CD4-positive, alpha-beta T cell treated with Interleukin-4 for 4 hours (primary cell): ENCODE measurements around the gene PLA2G4F.

Experiments
- DNase-seq: peaks from one replicate; pipeline ENCODE4 v3.0.0-alpha.2; 2020

The PLA2G4F gene

DNA sequence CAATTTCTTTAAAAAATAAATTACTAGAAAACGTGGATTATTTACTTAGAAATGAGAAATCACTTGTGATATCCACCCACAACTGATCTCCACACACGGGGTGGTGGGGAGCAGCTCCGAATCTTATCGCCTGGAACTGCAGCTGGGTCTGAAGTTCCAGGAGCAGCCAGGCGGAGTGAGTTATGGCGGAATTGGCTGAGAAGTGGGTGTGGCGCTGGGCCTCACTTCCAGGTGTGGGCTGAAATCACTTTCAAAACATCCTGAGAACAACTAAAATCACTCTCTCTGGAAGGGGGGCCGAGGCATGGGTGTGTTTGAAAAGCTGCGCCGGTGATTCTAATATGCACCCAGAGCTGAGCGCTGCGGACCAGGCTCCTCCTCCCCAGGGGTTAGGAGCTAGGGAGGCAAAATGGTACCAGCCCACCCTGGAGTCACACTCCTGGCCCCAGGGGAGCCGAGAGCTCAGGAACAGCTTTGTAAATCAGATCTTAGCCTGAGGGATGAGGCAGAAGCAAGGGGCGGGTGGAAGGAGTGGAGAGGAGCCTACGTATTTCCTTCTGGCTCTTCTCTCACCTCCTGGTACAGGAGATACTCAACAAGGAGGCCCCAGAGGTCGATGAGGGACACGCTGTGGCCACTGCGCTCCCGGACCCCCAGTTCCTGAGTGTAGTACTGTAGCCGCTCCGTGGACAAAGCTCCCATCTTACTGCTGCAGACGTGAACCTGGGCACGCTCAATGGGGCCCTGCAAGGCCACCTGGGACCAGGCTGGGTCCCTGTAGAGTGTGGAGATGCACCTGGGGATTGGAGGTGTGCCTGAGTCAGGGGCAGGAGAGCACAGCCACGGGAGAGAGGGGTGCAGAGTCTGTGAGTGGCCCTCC is 9.6 kb downstream of the PLA2G4F start:
- DNase-seq, result no peak

DNA sequence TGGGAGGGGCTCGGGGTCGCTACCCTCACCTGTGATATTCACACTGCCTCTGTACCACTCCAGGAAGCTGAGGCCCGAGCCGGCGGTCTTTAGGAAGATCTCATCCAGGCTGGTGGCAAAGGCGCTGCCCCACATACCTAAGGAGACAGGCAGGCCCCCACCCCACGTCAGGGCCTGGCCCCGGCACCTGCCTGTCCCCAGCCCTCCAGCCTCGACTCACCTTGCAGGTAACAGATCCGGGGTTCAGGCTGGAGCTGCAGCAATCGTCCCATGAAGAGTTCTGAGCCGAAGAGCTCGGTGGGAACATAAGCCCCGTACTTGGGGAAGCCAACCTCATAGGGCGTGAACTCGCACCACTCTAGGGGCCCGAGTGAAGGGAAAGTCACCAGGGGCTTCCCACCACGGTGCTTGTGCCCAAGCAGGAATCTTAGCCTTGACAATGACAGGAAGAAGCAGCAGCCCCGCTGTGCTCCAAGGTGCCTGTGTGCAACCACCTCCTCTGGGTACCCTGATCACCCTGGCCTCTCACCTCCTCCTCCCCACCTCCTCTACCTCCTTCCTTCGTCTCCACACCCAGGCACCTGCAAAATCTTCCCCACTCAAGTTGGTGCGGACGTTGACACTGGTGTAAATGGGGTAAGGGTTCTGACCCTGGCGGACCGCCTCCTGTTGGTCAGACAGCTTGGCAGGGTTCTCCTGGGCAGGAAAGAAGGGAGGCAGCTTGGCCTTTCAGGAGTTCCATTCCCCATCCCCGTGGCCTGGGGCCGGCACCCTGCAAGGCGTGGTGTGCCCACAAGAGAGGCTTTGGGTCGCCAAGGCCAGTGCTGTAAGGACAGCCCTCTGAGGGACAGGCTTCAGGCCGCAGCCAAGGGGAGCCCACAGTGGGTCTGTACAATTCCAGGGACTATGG is 10.6 kb downstream of the PLA2G4F start:
- DNase-seq, result no peak

DNA sequence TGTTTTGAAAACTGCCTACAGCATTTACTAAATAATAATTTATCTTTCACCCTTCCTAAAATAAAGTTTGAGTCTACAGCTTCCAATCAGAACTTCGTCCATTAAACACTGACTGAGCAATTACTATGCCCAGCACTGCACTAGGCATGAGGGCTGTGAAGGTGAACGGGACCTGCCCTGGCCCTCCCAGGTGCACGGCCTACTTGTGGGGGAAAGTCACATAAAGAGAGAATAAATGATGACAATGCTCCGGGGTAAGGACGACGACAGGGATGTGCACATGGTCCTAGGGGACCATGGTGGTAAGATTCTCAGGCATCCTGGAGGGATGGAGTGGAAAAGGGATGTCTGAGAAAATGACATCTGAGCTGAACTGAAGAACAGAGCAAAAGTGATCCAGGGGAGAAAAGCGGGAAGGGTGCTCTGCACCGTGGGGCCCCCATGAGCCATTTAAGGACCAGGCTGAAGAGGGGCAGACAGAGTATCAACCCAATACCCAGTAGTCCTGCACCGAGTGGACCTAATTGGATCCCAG is 11.5 kb downstream of the PLA2G4F start:
- no peak for DNase-seq

DNA sequence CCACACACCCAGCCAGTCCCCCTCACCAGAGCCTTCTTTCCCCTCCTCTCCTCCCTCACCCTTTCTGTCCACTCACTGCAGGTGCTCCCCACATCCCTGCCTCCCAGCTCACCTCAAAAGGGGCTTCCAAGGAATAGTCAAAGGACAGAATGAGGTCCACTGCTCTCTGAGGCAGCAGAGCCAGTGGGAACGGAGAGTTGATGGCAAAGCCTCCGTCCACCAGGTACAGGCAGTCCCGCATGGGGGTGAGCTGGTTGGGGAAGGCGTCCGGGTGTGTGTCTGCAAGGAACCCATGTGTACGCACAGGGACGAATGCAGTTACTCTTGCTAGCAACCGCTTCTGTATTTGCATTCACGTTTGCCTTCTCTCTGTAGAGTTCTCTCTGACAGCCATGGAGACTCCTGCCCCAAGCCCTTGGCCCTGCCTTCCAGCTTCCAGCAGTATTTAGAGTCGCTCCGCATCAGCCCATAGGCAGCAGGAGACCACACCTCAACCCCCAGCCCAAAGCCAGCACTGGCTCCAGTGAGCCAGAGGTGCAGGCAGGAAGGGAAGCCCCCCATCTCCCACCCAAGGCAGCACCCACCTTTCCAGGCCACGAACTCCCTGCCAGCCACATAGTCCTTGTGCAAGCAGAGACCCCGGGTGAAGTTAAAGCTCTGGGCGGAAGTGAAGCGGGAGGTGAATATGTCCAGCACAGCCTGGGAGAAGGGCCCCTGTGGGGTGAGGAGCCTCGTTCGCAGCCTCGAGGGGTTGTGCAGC is 12.4 kb downstream of the PLA2G4F start:
- DNase-seq, result no peak

DNA sequence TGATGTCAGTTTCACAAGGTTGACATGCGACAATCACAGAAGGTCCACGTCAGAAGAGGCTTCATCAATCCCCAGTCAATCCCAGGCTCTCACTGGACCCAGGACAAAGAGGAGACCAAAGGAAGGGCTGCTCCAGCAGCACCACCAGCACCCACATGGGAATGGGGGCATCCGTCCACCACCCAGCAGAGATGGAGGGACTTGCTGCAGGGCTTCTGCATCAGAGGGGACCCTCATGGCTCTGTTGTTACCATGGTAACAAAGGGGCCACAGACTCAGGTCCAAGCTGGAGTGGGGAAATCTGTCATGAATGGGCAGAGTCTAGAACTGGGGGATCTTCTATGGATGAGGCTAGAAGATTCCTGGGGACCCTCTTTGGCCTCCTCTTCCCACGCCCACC is 13.1 kb downstream of the PLA2G4F start:
- no peak for DNase-seq

DNA sequence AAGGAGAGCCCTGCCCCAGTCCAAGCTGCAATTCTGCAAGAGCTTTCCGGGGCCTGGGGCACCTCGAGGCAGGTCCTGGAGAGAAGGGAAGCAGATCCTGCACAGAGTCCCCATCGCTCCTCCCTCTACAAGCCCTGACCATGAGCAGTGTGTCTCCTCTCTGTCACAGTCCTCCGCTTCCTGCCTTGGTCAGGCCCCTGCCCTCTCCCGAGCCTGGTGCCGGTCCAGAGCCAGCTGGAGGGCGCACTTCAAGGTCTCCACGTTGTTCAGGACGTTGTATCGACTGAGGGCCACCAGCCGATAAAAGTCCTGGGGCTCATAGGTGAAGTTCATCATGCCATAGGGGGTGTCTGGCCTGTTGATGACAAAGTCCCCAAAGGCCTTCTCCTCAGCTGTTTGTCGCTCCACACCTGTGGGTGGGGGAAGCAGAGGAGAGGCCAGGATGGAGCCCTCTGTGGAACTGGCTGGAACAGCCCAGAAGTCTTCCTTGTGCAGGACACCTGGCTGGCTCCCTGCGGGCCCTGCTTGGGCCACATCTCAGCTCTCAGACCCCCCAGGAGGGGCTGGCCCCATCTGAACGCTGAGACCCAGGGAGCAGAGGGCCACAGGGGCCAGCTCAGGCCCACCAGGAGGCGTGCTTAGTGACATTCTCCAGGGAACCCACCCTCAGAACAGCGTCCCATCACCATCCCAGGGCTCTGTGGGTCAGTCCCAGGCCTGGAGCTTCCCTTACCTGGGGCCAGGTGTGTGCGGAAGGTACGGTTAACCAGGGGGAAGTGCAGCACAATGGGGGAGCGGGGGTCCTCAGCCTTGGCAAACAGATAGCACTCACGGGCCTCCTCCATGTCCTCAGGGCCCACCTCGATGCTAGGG is 14.4 kb downstream of the PLA2G4F start:
- DNase-seq, result no peak

DNA sequence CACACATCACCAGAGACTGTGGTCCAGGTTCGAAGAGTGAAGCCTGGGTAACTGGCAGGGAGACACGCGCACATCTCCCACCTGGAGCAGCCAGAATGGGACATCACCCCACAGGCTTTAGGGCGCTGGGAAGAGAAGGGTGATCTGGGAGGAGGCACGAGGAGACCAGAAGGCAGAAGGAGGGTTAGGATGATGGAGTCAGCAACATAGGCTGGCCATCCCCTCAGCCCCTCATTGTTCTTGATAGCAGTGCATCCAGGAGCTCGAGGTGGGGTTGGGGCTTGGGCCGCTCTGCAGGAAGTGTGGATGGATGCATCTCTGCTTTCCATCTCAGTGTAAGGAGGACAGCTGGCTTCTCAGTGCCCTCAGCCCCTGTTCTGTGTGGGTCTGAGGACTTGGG is 15.2 kb downstream of the PLA2G4F start:
- no peak for DNase-seq

DNA sequence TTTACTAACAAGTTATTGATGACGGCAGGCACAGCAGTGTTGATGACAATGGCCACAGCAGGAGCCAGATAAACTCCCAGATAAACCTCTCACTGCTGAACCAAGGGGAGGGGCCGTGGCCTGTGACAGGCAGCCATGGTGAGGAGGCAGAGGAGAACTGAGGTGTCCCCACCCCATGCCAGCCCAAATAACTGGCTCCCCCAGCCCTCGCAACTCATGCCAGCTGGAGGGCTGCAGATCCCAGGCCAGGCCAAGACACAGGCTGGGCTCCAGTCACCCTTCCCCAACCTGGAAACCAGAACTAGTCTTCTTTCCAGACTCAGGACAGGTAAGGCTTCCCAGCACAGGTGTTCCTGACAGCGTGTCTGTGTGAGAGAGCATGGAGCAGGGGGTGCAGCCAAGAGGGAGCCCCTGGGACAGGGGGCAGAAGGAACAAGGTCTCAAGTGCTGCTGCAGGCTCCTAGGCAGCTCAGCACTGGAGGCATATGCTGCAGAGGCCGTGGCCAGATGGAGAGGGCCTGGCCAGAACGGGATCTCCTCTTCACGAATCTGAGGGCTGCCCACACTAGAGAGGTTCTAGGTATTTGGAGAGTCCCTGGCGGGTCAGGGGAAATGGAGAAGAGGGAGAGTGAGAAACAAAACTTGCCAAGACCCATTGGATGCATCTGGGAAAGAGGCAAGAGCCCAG is 15.9 kb downstream of the PLA2G4F start:
- DNase-seq, result no peak

DNA sequence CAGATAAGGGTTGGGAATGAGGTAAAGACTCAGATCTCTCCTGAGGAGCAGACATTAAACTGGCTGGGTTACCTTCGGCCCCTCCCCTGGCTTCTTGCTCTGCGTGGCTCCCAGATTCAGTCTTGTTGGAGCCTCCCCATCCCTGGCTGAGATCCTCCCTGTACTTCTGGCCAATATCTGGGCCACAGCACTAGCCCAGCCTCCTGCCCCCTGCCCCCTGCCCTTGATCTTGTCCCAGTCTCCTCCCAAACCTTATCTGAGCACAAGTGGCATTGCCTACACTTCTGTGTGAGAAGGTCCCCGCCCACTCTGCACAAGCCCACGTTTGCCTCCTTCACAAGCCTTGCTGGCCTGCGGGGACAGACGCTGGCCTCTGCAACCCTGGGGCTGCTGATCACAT is 16.8 kb downstream of the PLA2G4F start:
- no peak for DNase-seq

DNA sequence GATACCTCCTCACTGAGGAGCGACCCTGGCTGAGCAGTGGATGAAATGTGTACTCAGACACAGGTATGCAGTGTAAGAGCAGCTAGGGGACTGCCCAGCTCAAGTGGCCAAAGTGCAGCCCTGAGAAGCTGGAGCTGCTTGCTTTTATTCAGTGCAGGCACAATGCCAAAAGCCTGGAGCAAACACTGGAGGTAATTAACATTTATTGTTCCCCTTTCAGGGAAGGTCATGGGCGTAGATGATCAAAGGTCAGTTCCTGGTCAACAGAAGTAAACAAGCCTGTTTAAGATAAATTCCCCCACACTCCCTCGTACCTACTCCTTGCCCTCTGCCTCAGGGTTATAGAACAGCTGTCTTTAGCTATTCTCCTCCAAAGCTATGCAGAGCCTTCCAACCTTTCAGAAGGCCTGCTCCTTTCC is 17.5 kb downstream of the PLA2G4F start:
- DNase-seq, result no peak

DNA sequence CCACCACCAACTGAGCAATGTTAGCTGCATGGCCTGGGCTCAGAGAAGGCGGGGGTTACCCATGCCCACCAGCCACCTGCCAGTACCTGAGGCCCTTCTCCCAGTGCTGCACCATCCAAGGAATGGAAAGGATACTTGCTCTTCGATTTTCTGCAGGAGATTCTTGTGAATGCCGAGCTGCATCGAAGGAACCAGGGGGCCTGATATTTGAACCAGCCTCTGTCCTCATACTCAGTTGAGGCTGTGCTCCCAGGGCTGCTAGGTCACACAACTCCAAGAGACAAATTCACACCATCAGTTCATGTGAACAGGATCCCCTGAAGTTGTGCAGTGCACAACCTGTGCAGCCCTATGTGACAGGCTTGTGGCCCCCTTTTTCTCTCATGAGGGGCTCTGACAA is 18.0 kb downstream of the PLA2G4F start:
- DNase-seq, result no peak

DNA sequence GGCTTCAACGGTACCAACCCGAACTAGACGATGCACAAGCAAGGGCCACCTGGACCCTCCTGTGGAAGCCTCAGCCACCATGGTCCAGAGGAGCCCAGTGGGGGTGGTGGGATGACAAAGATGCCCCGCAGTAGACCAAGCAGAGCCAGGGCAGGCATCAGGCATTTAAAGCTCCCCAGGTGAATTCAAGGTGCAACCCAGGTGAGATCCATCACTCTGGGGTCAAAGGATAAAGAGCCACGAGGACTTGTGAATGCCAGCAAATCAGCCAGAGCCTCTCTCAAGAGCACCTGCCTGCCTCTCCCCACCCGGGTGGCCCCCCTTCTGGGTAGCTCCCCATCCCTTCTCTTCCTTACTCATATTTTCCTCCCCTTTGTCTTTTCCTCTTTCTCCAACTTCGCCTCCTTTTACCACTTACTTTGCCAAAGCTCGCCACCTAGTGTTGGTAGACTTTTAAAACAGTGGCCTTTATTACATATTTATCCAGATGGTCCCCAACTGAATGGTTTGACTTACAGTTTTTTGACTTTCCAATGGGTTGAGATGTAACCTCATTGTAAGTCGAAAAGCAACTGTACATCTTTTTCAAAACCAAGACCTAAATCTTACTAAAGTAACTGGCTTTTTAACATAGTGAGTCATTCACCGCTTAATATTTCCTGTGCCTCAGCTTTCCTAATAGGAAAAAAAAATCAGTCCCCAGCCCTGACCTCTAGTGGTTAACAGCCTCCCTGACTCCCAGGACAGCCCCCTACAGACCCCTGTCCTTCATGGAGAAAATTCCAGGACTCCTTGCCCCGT is 18.8 kb downstream of the PLA2G4F start:
- DNase-seq, result peak; percentile 28

DNA sequence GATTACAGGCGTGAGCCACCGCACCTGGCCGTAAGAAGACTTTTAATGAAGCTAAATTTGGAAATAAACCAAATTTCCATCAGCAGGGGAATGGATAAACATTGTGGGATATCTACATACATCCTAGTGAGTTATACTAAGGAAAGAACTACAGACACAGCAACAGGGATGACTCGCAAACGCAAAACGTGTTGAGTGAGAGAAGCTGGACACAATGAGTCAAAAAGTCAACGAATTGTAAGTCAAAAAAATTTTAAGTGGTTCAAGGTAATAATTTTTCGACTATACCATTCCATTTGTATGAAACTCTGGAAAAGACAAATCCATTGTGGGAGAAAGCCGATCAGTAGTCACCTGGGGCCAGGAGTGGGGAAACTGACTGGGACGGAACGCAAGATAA is 19.9 kb downstream of the PLA2G4F start:
- no peak for DNase-seq

DNA sequence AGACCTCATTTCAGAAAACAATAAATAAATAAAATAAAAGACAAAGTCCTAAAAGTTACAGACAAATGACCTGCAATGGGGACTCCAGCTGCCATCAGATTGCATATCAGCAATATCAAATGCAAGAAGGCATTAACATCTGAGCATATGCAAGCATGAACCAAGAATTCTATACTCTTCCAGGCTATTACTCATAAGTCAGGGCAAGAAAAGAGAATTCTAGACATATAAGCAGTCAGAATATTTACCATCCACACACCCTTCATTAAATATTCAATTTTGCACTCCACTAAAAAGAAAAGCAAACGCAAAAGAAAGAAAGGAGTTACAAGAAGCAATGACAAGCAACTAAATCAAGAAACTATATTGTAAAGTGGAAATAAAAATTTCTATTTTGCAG is 21.1 kb downstream of the PLA2G4F start:
- no peak for DNase-seq

DNA sequence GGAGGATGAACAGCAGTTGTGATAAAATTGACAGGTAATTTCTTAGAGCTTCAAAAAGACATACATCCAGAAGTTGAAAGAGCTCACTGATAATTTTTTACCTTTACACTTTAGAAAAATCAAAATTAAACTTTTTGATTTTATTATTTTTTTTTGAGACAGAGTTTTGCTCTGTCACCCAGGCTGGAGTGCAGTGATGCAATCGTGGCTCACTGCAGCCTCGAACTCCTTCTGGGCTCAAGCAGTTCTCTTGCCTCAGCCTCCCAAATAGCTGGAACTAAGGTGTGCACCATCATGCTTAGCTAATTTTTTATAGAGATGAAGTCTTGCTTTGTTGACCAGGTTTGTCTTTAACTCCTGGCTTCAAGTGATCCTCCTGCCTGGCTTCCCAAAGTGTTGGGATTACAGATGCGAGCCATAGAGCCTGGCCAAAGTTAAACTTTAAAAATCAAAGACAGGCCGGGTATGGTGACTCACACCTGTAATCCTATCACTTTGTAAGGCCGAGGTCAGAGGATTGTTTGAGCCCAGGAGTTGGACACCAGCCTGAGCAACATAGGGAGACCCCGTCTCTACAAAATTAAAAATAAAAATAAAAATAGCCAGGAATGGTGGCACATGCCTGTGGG is 21.7 kb downstream of the PLA2G4F start:
- no peak for DNase-seq

DNA sequence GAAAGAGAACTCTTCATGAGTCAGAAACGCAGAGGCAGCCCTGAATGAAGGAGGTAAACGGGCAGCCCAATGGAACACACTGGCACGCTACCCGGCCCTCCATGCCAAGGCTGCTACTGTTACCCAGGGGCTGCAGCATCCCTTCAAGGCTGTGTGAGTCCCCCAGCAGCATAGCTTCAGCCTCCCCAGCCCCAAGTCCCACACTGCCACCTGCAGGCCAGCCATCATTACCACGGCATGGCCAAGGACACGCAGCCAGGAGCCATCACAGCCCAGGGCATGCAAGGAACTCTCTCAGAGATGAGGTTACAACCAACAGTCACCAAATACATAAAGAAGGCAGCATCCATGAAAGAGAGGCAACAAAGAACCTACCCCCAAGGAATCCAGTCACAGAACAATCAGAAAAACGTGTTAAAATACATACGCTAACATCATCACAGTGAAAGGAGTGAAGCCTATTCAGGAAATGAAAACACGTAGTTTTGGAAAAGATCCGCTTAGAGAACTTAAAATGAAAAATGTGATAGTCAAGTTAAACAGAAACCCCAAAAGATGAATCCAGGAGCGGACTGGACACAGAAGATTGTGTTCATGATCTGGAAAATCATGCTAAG is 22.4 kb downstream of the PLA2G4F start:
- peak; percentile 29 for DNase-seq

DNA sequence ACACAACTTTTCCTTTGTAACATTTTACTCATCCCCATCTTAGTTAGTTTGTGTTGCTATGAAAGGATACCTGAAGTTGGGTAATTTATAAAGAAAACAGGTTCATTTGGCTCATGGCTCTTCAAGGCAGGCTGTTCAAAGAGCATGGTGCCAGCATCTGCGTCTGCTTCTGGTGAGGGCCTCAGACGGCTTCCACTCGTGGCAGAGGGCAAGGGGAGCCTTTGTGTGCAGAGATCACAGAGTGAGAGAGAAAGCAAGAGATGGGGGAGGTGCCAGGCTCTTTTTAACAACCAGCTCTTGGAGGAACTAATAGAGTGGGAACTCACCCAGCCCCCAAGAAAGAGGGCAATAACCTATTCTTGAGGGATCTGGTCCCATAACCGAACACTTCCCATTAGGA is 23.1 kb downstream of the PLA2G4F start:
- DNase-seq, result no peak

DNA sequence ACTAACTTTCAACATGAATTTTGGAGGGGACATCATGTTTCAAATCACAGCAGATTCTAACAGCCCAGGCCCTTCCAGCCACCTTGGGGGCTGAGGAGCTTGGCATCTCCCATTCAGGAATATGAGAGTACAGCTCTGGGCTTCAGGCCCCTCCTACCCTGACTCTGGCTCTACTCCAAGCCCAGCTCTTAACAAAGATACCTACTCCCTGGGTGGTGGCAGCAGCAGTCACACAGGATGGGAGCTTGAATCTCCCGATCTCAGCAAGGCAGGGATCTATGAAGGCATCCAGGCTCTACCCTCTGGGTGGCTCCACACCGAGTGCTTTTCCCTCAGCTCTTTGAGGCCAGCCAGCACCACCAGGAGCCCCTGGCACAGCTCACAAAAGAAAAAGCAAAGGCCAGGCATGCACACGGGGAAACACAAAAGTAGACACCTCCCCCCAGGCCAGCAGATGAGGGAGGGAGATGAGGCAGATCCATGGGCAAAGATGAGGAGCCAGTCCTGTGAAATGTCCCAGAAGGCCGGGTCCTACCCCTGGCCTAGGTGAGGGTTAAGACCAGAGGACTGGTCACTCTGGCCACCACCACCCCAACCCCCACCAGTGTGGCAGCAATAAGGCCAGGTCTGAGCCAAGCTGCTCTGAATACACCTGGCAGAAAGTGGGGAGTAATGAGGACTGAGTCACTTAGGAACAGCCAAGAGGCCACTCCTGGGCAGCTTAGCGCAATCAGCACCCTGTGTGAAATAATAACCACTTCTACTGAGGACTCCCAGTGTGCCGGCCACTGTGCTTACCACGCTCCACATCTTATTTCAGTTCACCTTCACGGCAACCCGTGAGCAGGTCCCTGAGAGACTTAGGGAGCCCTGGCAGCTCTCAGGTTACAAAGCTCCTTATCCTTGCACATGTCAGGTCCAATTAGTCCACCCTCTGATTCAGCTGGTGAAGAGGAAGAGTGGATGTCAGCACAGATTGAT is 24.3 kb downstream of the PLA2G4F start:
- no peak for DNase-seq
